RWPE1 (cell line): ENCODE data around the gene RPP38.

Experiments
- CTCF ChIA-PET: fragments of 350-600 bp; sonication (Branson Sonifier 250); formaldehyde crosslinking; extraction: SDS; loops from one replicate; lab custom pipeline; 2021; lab: Yijun Ruan, JAX
- POLR2A ChIA-PET: fragments of 400-600 bp; formaldehyde crosslinking; extraction: SDS; loops from one replicate; lab custom pipeline; 2020; ENCODE audit warnings: antibody characterized with exemption; ENCODE audit not compliant: low non-redundant PET; lab: Yijun Ruan, JAX
- DNase-seq: peaks from one replicate; pipeline ENCODE4 v3.0.0; 2012; ENCODE audit warnings: low spot score
- H3K27ac ChIP-seq: fragments of 450-650 bp; 2 replicates; pipeline ENCODE4 v1.5.1; 2017
- TF ChIP-seq, protein P1 (sequence below): fragments of 450-650 bp; conservative IDR thresholded peaks from 2 replicates; pipeline ENCODE4 v1.5.1; 2017; ENCODE audit warnings: low read depth, mild to moderate bottlenecking

Gene RPP38

DNA sequence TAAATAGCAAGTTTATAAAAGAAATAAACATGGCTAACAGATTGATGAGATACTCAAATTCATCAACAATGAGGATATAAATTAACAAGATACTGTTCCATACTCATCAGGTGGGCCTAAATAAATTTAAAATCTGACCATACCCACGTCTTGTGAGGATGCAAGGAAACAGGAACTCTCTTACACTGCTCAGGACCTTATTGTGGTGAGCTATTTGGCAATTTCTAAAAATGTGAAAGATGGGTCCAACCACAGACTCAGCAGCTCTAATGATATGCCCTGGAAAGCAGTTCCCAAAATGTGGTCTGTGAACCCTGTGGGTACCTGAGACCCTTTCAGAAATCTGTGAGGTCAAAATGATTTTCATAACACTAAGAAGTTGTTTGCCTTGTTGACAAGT is 21.5 kb downstream of the RPP38 start:
- POLR2A ChIA-PET: no interaction called here

GRCh38 chr10:15120523-15120922 is 23.4 kb downstream of the RPP38 start:
- H3K27ac ChIP-seq: no peak overlapping the region; the same call in 1 of the 2 replicates
- ChIA-PET CTCF (interaction anchor here (1.2 kb wide), 1 partner anchor 14 kb away, joined by 3 read pairs; no protein-coding TSS in a partner anchor), POLR2A (no interaction called here)
- DNase-seq: peak; percentile 78
- TF ChIP-seq, protein P1, sequence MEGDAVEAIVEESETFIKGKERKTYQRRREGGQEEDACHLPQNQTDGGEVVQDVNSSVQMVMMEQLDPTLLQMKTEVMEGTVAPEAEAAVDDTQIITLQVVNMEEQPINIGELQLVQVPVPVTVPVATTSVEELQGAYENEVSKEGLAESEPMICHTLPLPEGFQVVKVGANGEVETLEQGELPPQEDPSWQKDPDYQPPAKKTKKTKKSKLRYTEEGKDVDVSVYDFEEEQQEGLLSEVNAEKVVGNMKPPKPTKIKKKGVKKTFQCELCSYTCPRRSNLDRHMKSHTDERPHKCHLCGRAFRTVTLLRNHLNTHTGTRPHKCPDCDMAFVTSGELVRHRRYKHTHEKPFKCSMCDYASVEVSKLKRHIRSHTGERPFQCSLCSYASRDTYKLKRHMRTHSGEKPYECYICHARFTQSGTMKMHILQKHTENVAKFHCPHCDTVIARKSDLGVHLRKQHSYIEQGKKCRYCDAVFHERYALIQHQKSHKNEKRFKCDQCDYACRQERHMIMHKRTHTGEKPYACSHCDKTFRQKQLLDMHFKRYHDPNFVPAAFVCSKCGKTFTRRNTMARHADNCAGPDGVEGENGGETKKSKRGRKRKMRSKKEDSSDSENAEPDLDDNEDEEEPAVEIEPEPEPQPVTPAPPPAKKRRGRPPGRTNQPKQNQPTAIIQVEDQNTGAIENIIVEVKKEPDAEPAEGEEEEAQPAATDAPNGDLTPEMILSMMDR: no peak

More for the DNA sequence above, 21.5 kb downstream of the RPP38 start:
- TF ChIP-seq, protein P1: no peak
- no peak overlapping the region for H3K27ac ChIP-seq
- CTCF ChIA-PET: no interaction called here
- DNase-seq: no peak

- ChIA-PET POLR2A (no interaction called here), CTCF (no interaction called here)
- TF ChIP-seq, protein P1: no peak
- no peak for DNase-seq
- H3K27ac ChIP-seq: no peak overlapping the region
Observed at GRCh38 chr10:15121707-15122106, 24.6 kb downstream of the RPP38 start.

GRCh38 chr10:15122477-15123030 is 25.4 kb downstream of the RPP38 start:
- ChIA-PET CTCF (no interaction called here), POLR2A (no interaction called here)
- DNase-seq: no peak
- TF ChIP-seq, protein P1: no peak
- no peak overlapping the region for H3K27ac ChIP-seq

GRCh38 chr10:15123749-15124184 is 26.6 kb downstream of the RPP38 start:
- POLR2A ChIA-PET: no interaction called here
- peak; percentile 66 for DNase-seq
- CTCF ChIA-PET: no interaction called here
- no peak overlapping the region for H3K27ac ChIP-seq
- TF ChIP-seq, protein P1: no peak

DNA sequence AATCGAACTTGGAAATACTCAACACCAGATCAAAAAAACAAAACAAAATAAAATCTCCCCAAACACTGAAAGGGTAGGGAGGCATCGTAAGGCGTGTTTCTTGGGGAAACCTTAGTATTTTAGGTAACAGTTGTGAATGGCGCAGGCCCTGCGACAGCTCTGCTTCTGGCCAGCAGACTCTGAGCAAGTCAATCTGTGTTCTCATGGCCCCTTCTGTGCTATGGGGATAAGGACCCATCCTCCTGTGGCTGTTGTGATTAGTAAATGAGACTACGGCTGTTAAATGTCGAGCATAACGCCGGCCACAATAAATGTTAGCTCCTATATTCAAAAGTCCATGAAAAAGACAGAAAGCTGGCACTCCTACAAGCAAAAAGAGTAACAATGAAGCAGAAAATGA is 27.0 kb downstream of the RPP38 start:
- peak overlapping the region; percentile 40; the same call in 1 of the 2 replicates for H3K27ac ChIP-seq
- ChIA-PET POLR2A (no interaction called here), CTCF (no interaction called here)
- TF ChIP-seq, protein P1: no peak
- no peak for DNase-seq
